ENCODE results near the gene CCDC80. TPM values are rescaled to one million over a fixed set of nuclear protein-coding genes. Genes with fewer than 3 reads are reported as not detected.

The CCDC80 gene
- total and polyA plus RNA-seq, 2 of the 4 experiments (the other 2 are of a cell fraction): 387 to 418 TPM

DNA sequence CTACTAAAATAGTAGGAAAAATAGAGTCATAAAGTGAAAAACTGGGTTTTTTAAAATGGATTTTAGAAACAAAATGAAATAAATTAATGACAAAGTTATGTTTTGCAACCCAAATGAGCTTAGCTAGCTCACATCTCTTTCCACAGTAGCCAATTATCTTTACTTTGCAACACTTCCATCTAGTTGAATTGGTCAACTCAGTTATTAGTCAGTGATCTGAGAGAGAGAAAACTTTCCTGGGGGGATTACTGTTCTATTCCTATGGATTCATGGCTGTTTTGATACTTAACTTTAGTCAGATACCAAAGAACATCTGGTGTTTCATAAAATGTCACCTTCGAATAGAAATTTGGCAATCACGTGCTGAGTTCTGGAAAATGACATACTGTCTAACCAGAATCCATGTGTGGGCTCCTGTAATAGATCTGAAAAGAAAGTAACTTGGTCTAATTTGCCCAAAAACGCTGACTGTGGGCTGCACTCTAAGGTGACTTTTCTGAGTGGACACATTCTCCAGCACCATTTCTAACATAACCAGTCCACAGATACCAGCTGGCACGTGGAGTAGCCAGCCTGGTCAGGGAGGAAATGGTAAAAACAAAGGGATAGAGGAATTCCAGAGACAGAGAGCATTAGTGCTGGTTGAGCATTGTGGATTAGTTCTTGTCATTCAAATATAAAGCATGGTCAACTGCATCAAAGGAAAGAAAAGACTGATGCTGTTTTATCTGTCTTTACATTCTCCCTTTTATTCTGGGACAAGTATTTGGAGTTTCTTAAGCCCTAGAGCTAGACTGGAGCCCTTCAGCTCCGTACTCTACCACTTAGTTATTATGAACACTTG is 45.2 kb upstream of the CCDC80 start (continued):
- TF ChIP-seq FOS (IDR thresholded peaks at IDR 0.05; ENCODE audit: low read depth, low read length) (no peak), RCOR1 (IDR thresholded peaks at IDR 0.05; ENCODE audit: insufficient replicate concordance, low read length) (no peak)

DNA sequence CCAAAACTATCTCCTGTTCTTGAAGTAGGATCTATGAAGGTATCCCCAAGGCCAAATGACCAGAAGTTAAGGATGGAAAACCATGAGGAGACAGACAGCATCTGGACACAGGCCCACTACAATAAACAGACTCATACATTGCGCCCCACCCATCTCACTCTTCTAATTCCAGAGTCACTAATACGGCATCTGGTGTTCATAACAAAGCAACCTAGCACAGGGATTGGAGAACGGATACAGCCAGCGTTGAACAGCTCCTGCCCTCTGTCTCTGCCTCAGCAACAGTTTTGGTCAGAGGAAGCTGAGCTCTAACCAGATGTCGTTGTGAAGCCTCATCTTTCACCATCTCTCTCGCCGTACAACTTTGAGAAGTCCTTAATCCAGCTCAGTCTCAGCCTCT is 44.5 kb upstream of the CCDC80 start:
- Histone ChIP-seq H3K4me3 (ENCODE audit: insufficient read depth, low read depth, low read length) (no peak overlapping the region), H4K20me1 (ENCODE audit: insufficient read depth, low read length) (no peaks in the 10 kb centered on the region), H2BK5ac (ENCODE audit: low read depth, low read length, poor library complexity, severe bottlenecking) (peak overlapping the region; percentile 97), H3K27me3 (ENCODE audit: control insufficient read depth, insufficient read depth, low read length) (no peaks in the 10 kb centered on the region), H3K9me1 (ENCODE audit: insufficient read depth, low read length) (peaks cover 17% of the 10 kb centered on the region), H2BK120ac (ENCODE audit: low read depth, low read length) (peak overlapping the region; percentile 94), H3K56ac (ENCODE audit: extremely low read depth, insufficient read depth, low read length) (no peak overlapping the region), H3K4ac (ENCODE audit: low read depth, low read length) (peak overlapping the region; percentile 82), H3K18ac (ENCODE audit: low read depth, low read length) (peak overlapping the region; percentile 73; the same call in 1 of the 2 replicates), H3K4me2 (ENCODE audit: low read depth, low read length) (peak overlapping the region; percentile 18; the same call in 1 of the 2 replicates), H3K23ac (ENCODE audit: low read depth, low read length) (peak overlapping the region; percentile 79), H2BK20ac (ENCODE audit: low read depth, low read length) (peak overlapping the region; percentile 54; the same call in 1 of the 2 replicates), H4K8ac (ENCODE audit: low read depth in 2 of 2, low read length in 2 of 2) (peak overlapping the region in 1 of 2 experiments; percentile 73; a peak in 2 of 4 replicates), H3K27ac (ENCODE audit: insufficient read depth, low read length) (peak overlapping the region; percentile 4; the same call in 1 of the 2 replicates), H4K91ac (ENCODE audit: insufficient read depth, low read depth, low read length) (peak overlapping the region; percentile 82), H3K9ac (ENCODE audit: low read depth, low read length) (no peak overlapping the region; the same call in 1 of the 2 replicates), H4K5ac (ENCODE audit: low read depth, low read length) (peak overlapping the region; percentile 47; the same call in 1 of the 2 replicates), H3K14ac (replicated peaks; ENCODE audit: low read depth, low read length) (no peak overlapping the region; the same call in 1 of the 2 replicates), H3K9me3 (ENCODE audit: control insufficient read depth, insufficient read depth, low read length) (no peaks in the 10 kb centered on the region), H2AK5ac (ENCODE audit: low read depth, low read length) (0 out of 2 replicates have a peak overlapping the region, but pooled peaks have one; percentile 17), H2BK15ac (ENCODE audit: low read depth, low read length) (peak overlapping the region; percentile 3; the same call in 1 of the 3 replicates), H3K79me1 (ENCODE audit: low read depth in 1 of 2, low read length in 2 of 2) (no peaks in the 10 kb centered on the region), H3K36me3 (ENCODE audit: control insufficient read depth, insufficient read depth, low read length) (no peaks in the 10 kb centered on the region), H3K4me1 (ENCODE audit: control insufficient read depth, insufficient read depth, low read length) (peaks cover 36% of the 10 kb centered on the region), H2AFZ (replicated peaks; ENCODE audit: low read length, poor library complexity) (peak overlapping the region; percentile 24), H2AK9ac (replicated peaks; ENCODE audit: low read depth, low read length, poor library complexity) (peak overlapping the region; percentile 60)
- BruUV-seq (replicated peaks): no TSS peak
- ChIA-PET CTCF (interaction anchor here (1.0 to 2.2 kb wide), 4 partner anchors 9 to 49 kb away, joined by 3 to 12 read pairs (median 6); no protein-coding TSS in a partner anchor), POLR2A (ENCODE audit: unreplicated experiment) (interaction anchor here (0.6 to 1.2 kb wide), 3 partner anchors 9 to 61 kb away, joined by 3 to 6 read pairs (median 3); no protein-coding TSS in a partner anchor)
- dilution Hi-C loops (cut with HindIII; ENCODE audit: low sequenced_read_pairs, unreplicated experiment): no loop called here
- ATAC-seq (ENCODE audit: low read depth) (peak; percentile 87), DNase-seq (peak; percentile 96)
- in situ Hi-C loops (cut with MboI; ENCODE audit: low sequenced_read_pairs): no loop called here
- 0% methylated on average over 1 of the region's 7 CpGs; no CpG with 5 or more reads in 1 of the 2 experiments for WGBS, 2 experiments (ENCODE audit: extremely low coverage in 2 of 2, insufficient read length in 1 of 2)
- peak; percentile 2; the same call in 1 of the 2 replicates for TF ChIP-seq SMC3 (IDR thresholded peaks at IDR 0.05; ENCODE audit: low read depth, low read length)
- TF ChIP-seq MAFK (IDR thresholded peaks at IDR 0.05; ENCODE audit: low read depth, low read length): peak; percentile 26; the same call in 1 of the 2 replicates
- peak; percentile 38; the same call in 1 of the 2 replicates for TF ChIP-seq MAZ (IDR thresholded peaks at IDR 0.05; ENCODE audit: borderline replicate concordance, low read depth, low read length)
- TF ChIP-seq NFE2L2 (IDR thresholded peaks at IDR 0.05; ENCODE audit: low read depth, low read length): no peak
- peak; percentile 33; the same call in 1 of the 2 replicates for TF ChIP-seq MXI1 (IDR thresholded peaks at IDR 0.05; ENCODE audit: borderline replicate concordance, low read depth, low read length)
- peak; percentile 54 for TF ChIP-seq RFX5 (IDR thresholded peaks at IDR 0.05; ENCODE audit: low read depth, low read length)
- peak; percentile 8; the same call in 1 of the 2 replicates for TF ChIP-seq RAD21 (IDR thresholded peaks at IDR 0.05; ENCODE audit: low read length)
- TF ChIP-seq CEBPB (IDR thresholded peaks at IDR 0.05; ENCODE audit: low read depth, low read length): 0 out of 2 replicates have a peak, but pooled peaks have one; percentile 9
- no peak for TF ChIP-seq BHLHE40 (IDR thresholded peaks at IDR 0.05; ENCODE audit: low read depth, low read length)
- no peak for TF ChIP-seq FOS (IDR thresholded peaks at IDR 0.05; ENCODE audit: low read depth, low read length)
- TF ChIP-seq CHD1 (IDR thresholded peaks at IDR 0.05; ENCODE audit: low read depth, low read length): no peak
- TF ChIP-seq RCOR1 (IDR thresholded peaks at IDR 0.05; ENCODE audit: insufficient replicate concordance, low read length): no peak
- TF ChIP-seq, protein P1, sequence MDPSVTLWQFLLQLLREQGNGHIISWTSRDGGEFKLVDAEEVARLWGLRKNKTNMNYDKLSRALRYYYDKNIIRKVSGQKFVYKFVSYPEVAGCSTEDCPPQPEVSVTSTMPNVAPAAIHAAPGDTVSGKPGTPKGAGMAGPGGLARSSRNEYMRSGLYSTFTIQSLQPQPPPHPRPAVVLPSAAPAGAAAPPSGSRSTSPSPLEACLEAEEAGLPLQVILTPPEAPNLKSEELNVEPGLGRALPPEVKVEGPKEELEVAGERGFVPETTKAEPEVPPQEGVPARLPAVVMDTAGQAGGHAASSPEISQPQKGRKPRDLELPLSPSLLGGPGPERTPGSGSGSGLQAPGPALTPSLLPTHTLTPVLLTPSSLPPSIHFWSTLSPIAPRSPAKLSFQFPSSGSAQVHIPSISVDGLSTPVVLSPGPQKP (IDR thresholded peaks at IDR 0.05; ENCODE audit: borderline replicate concordance, low read depth, low read length): no peak
- no peak for TF ChIP-seq POLR2A (IDR thresholded peaks at IDR 0.05; ENCODE audit: low read depth, low read length)
- intact Hi-C loops (cut with micrococcal nuclease): loop anchor here (5.0 kb wide), 1 partner anchor 33 kb away; no protein-coding TSS in a partner anchor

All from IMR-90 (cell line).